Thyroid gland (tissue), 4 donors: ENCODE measurements around the gene IMP3. TPM values are rescaled to one million over a fixed set of nuclear protein-coding genes. Genes with fewer than 3 reads are reported as not detected.

Experiments used
- DNase-seq, 2 donors: peaks; one replicate each; pipeline ENCODE4 v3.0.0-alpha.2; 2019
- H3K27ac ChIP-seq, 3 donors: fragments of 200-600 bp; sonication (generic); 1 replicate in 2 of 3; 2 replicates in 1 of 3; pipeline ENCODE4 v1.5.1; 2016 to 2019; ENCODE audit warnings: mild to moderate bottlenecking in 1 of 3, moderate library complexity in 1 of 3
- H3K27me3 ChIP-seq: fragments of 200-600 bp; sonication (generic); one replicate; pipeline ENCODE4 v1.5.1; 2019
- H3K36me3 ChIP-seq, 2 donors: fragments of 200-600 bp; sonication (generic); one replicate each; pipeline ENCODE4 v1.5.1; 2016 to 2019
- H3K4me1 ChIP-seq, 2 donors: fragments of 200-600 bp; sonication (generic); one replicate each; pipeline ENCODE4 v1.5.1; 2017 to 2019
- H3K4me3 ChIP-seq, 3 donors: fragments of 200-600 bp; sonication (generic); replicated peaks in 1 of 3; 1 replicate in 2 of 3; 2 replicates in 1 of 3; pipeline ENCODE4 v1.5.1; 2016; ENCODE audit warnings: mild to moderate bottlenecking in 1 of 3
- H3K9me3 ChIP-seq: fragments of 200-600 bp; sonication (generic); one replicate; pipeline ENCODE4 v1.5.1; 2017
- CTCF ChIP-seq, 6 experiments: fragments of 200-600 bp in 3 of 6; fragments of 450-650 bp in 3 of 6; sonication (generic) in 3 of 6; IDR thresholded peaks; one replicate each; pipeline ENCODE4 v1.5.1; 2016 to 2019; ENCODE audit warnings: antibody characterized with exemption in 6 of 6, mild to moderate bottlenecking in 2 of 6, inconsistent platforms in 1 of 6, moderate library complexity in 1 of 6
- POLR2A ChIP-seq, 2 donors: fragments of 450-650 bp; IDR thresholded peaks; one replicate each; pipeline ENCODE4 v1.6.1; 2017; ENCODE audit warnings: antibody characterized with exemption in 2 of 2, mild to moderate bottlenecking in 2 of 2, moderate library complexity in 1 of 2
- WGBS, 2 donors: methylation state at CpG; one replicate each; pipeline ENCODE4 v1.1.5; 2017; 5-methylcytosine and 5-hydroxymethylcytosine counted together
- intact Hi-C: fragments of 100-400 bp; cut with DNase I; formaldehyde crosslinking; loops from one replicate; pipeline ENCODE4 v1.15.1; 2023
- total RNA-seq, 4 donors: library from RNA; depleted of rRNA; stranded (reverse); fragments of >200 nt; gene quantifications; one replicate each; pipeline ENCODE4 v1.2.3, GENCODE V29; 2016

The IMP3 gene
- total RNA-seq, 4 donors from 2014 or later: 75.2 to 187 (median 133) TPM

- DNase-seq: no peak
- Histone ChIP-seq H3K27ac (no peak overlapping the region), H3K36me3 (no peaks in the 10 kb centered on the region), H3K4me3 (no peak overlapping the region), H3K4me1 (peaks cover 18 to 28% of the 10 kb centered on the region in 2 donors), H3K9me3 (no peaks in the 10 kb centered on the region), H3K27me3 (no peaks in the 10 kb centered on the region)
- intact Hi-C loops: no loop called here
- 94% methylated on average over 20 of the region's 30 CpGs; no CpG with 5 or more reads in 1 of the 2 donors for WGBS, 2 donors
- TF ChIP-seq CTCF (IDR thresholded peaks at IDR 0.05) (no peak), POLR2A (IDR thresholded peaks at IDR 0.05) (no peak)
Observed at GRCh38 chr15:75676688-75677464, 36.9 kb upstream of the IMP3 start.

GRCh38 chr15:75675579-75676404 lies 35.8 kb upstream of the IMP3 start:
- Histone ChIP-seq H3K36me3 (no peaks in the 10 kb centered on the region), H3K27me3 (no peaks in the 10 kb centered on the region), H3K9me3 (no peaks in the 10 kb centered on the region), H3K4me1 (peaks cover 18 to 28% of the 10 kb centered on the region in 2 donors), H3K4me3 (no peak overlapping the region), H3K27ac (no peak overlapping the region)
- DNase-seq: no peak
- TF ChIP-seq POLR2A (IDR thresholded peaks at IDR 0.05) (no peak), CTCF (IDR thresholded peaks at IDR 0.05) (no peak)
- WGBS, 2 donors: 89 to 93% methylated on average over 6 to 19 of the region's 41 CpGs
- intact Hi-C loops: no loop called here

GRCh38 chr15:75674366-75674765 lies 34.3 kb upstream of the IMP3 start:
- H3K27me3 ChIP-seq: no peaks in the 10 kb centered on the region

GRCh38 chr15:75673426-75674235 lies 33.6 kb upstream of the IMP3 start:
- H3K27ac ChIP-seq: peak overlapping the region; percentile 42 to 73 (median 73)
- WGBS, 2 donors: 55 to 59% methylated on average over 9 to 10 of the region's 10 CpGs
- no peaks in the 10 kb centered on the region for H3K36me3 ChIP-seq
- H3K9me3 ChIP-seq: no peaks in the 10 kb centered on the region
- intact Hi-C loops: no loop called here
- H3K27me3 ChIP-seq: no peaks in the 10 kb centered on the region
- H3K4me3 ChIP-seq: no peak overlapping the region
- TF ChIP-seq CTCF (IDR thresholded peaks at IDR 0.05) (no peak), POLR2A (IDR thresholded peaks at IDR 0.05) (no peak)
- peaks cover 18 to 28% of the 10 kb centered on the region in 2 donors for H3K4me1 ChIP-seq
- peak; percentile 82 to 86 for DNase-seq

More at GRCh38 chr15:75674366-75674765, 34.3 kb upstream of the IMP3 start:
- H3K4me1 ChIP-seq: peaks cover 18 to 28% of the 10 kb centered on the region in 2 donors
- TF ChIP-seq CTCF (IDR thresholded peaks at IDR 0.05) (no peak), POLR2A (IDR thresholded peaks at IDR 0.05) (no peak)
- H3K9me3 ChIP-seq: no peaks in the 10 kb centered on the region
- intact Hi-C loops: no loop called here
- DNase-seq: no peak
- H3K36me3 ChIP-seq: no peaks in the 10 kb centered on the region
- H3K4me3 ChIP-seq: no peak overlapping the region
- 94 to 96% methylated on average over 7 of the region's 8 CpGs for WGBS, 2 donors
- no peak overlapping the region for H3K27ac ChIP-seq
